ENCODE measurements around the gene NUBP2.
"Not testable (repeated sequence)": the region's sequence is repeated elsewhere in the genome, so short reads cannot be mapped to it uniquely, and the experiment has no call there.

The NUBP2 gene

GRCh38 chr16:1794221-1794871 is 11.6 kb downstream of the NUBP2 start:
- TF ChIP-seq, protein P1, sequence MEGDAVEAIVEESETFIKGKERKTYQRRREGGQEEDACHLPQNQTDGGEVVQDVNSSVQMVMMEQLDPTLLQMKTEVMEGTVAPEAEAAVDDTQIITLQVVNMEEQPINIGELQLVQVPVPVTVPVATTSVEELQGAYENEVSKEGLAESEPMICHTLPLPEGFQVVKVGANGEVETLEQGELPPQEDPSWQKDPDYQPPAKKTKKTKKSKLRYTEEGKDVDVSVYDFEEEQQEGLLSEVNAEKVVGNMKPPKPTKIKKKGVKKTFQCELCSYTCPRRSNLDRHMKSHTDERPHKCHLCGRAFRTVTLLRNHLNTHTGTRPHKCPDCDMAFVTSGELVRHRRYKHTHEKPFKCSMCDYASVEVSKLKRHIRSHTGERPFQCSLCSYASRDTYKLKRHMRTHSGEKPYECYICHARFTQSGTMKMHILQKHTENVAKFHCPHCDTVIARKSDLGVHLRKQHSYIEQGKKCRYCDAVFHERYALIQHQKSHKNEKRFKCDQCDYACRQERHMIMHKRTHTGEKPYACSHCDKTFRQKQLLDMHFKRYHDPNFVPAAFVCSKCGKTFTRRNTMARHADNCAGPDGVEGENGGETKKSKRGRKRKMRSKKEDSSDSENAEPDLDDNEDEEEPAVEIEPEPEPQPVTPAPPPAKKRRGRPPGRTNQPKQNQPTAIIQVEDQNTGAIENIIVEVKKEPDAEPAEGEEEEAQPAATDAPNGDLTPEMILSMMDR (IDR thresholded peaks at IDR 0.05; ENCODE audit: insufficient read depth, low read depth, low read length, missing control alignments), result no peak
- no peak overlapping the region for H3K4me3 ChIP-seq (ENCODE audit: low read depth, low read length)
- no peak for DNase-seq (ENCODE audit: low read depth)

GRCh38 chr16:1794908-1795666 is 12.3 kb downstream of the NUBP2 start:
- no peak for DNase-seq (ENCODE audit: low read depth)
- no peak overlapping the region for H3K4me3 ChIP-seq (ENCODE audit: low read depth, low read length)
- TF ChIP-seq, protein P1 (IDR thresholded peaks at IDR 0.05; ENCODE audit: insufficient read depth, low read depth, low read length, missing control alignments), result no peak

DNA sequence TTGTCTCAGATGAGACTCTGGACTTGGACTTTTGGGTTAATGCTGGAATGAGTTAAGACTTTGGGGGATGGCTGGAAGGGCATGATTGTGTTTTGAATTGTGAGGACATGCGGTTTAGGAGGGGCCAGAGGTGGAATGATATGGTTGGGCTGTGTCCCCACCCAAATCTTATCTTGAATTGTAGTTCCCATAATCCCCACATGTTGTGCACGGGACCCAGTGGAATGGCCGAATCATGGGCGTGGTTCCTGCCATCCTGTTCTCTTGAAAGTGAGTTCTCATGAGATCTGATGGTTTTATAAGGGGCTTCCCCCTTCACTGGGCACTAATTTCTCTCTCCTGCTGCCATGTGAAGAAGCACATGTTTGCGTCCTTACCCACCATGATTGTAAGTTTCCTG is 16.5 kb downstream of the NUBP2 start:
- H3K4me3 ChIP-seq (ENCODE audit: low read depth, low read length); DNase-seq (ENCODE audit: low read depth): not testable (repeated sequence)

- no peak overlapping the region for H3K4me3 ChIP-seq (ENCODE audit: low read depth, low read length)
- TF ChIP-seq, protein P1 (IDR thresholded peaks at IDR 0.05; ENCODE audit: insufficient read depth, low read depth, low read length, missing control alignments), result no peak
- no peak for DNase-seq (ENCODE audit: low read depth)
Measured at GRCh38 chr16:1800701-1801100, 17.9 kb downstream of the NUBP2 start.

GRCh38 chr16:1807626-1808025 is 24.9 kb downstream of the NUBP2 start:
- TF ChIP-seq, protein P1 (IDR thresholded peaks at IDR 0.05; ENCODE audit: insufficient read depth, low read depth, low read length, missing control alignments), result no peak
- H3K4me3 ChIP-seq (ENCODE audit: low read depth, low read length), result no peak overlapping the region
- DNase-seq (ENCODE audit: low read depth), result no peak

DNA sequence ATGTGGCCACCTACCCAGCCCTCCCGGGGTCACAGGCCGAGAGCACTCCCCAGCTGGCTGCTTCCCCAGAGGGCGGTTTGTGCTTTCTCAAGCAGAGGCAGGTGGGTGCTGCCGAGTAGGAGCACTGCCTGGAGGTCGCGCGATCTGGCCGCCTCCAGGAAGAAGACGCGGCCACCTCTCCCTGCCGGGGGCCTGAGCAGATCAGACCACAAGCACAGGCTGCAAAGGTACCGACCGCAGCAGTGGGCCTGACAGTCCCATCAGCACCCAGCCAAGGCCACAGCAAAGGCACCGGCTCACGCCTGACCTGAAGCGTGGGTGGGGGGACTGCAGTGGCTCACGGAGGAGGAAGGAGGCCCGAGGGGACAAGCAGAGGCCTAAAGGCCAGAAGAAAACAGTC is 25.9 kb downstream of the NUBP2 start:
- H3K4me3 ChIP-seq (ENCODE audit: low read depth, low read length), result no peak overlapping the region
- DNase-seq (ENCODE audit: low read depth), result no peak
- TF ChIP-seq, protein P1 (IDR thresholded peaks at IDR 0.05; ENCODE audit: insufficient read depth, low read depth, low read length, missing control alignments), result no peak

GRCh38 chr16:1809281-1809801 is 26.6 kb downstream of the NUBP2 start:
- DNase-seq (ENCODE audit: low read depth), result no peak
- TF ChIP-seq, protein P1 (IDR thresholded peaks at IDR 0.05; ENCODE audit: insufficient read depth, low read depth, low read length, missing control alignments), result no peak
- no peak overlapping the region for H3K4me3 ChIP-seq (ENCODE audit: low read depth, low read length)
